Measurements from ENCODE around the gene LSAMP. TPM values are rescaled to one million over a fixed set of nuclear protein-coding genes. Genes with fewer than 3 reads are reported as not detected.

The LSAMP gene
- total and polyA plus RNA-seq, 2 of the 8 experiments (the other 6 are each of a cell fraction or from before 2014, with no cell fraction given), result 1.8 to 5.7 TPM

DNA sequence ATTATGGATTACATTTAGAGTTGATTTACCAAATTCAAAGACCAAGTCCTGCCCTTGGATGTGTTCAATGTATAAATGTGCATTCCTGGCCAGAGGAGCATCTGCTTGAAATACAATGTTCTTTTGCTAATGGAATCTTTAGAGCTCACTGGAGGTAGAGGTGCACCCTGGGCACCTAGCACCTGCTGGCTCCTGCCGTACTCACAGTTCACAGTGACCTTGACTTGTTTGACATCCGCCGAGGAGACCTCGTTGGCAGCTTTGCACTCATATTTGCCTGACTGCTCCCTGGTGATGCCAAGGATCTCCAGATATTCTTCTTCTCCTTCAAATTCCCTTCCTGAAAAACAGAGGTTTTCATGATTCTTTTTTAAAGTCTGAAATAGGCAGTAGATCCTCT lies 593.0 kb downstream of the LSAMP start:
- DNase-seq (ENCODE audit: low read depth in 1 of 2, low spot score in 2 of 2) (no peak), FAIRE-seq (no peak)
- Histone ChIP-seq H2BK120ac (replicated peaks; ENCODE audit: low read depth, low read length) (no peak overlapping the region), H4K91ac (replicated peaks; ENCODE audit: insufficient read length, low read length) (no peak overlapping the region), H3K9me3 (ENCODE audit: insufficient read depth in 2 of 2, low read depth in 1 of 2, low read length in 1 of 2) (no peaks in the 10 kb centered on the region), H2BK5ac (ENCODE audit: low read depth, low read length) (no peak overlapping the region), H3K4me3 (ENCODE audit: extremely low read depth in 1 of 4, insufficient read depth in 2 of 4, low read depth in 3 of 4, low read length in 4 of 4) (no peak overlapping the region), H2AK5ac (ENCODE audit: low read depth, low read length) (no peak overlapping the region), H4K8ac (ENCODE audit: extremely low read depth, insufficient read depth, low read length) (no peak overlapping the region), H2BK12ac (ENCODE audit: low read depth, low read length) (no peak overlapping the region), H4K5ac (ENCODE audit: insufficient read length, low read depth, low read length) (no peak overlapping the region), H3K14ac (ENCODE audit: insufficient read length) (no peak overlapping the region), H3K56ac (replicated peaks; ENCODE audit: insufficient read length, low read depth, low read length) (no peak overlapping the region), H2BK20ac (ENCODE audit: low read length) (no peak overlapping the region), H2AFZ (ENCODE audit: low read length) (no peak overlapping the region), H3K4me1 (replicated peaks in 1 of 4; ENCODE audit: control insufficient read depth in 3 of 4, insufficient read depth in 4 of 4, low read length in 3 of 4) (peaks cover 0 to 3% (median 1%) of the 10 kb centered on the region in 4 experiments; a peak in 4 of 7 replicates), H3K27me3 (replicated peaks in 1 of 4; ENCODE audit: control insufficient read depth in 3 of 4, extremely low read depth in 1 of 4, insufficient read depth in 3 of 4, low read length in 3 of 4) (no peaks in the 10 kb centered on the region), H3K23me2 (ENCODE audit: low read depth, low read length) (no peaks in the 10 kb centered on the region), H3K4me2 (ENCODE audit: insufficient read depth in 1 of 2, low read depth in 2 of 2, low read length in 2 of 2) (no peak overlapping the region), H3K18ac (ENCODE audit: extremely low read depth, low read length) (no peak overlapping the region), H3K27ac (ENCODE audit: low read depth, low read length) (no peak overlapping the region), H3K4ac (replicated peaks; ENCODE audit: insufficient read length, low read depth, low read length) (no peak overlapping the region), H2BK15ac (ENCODE audit: low read length) (0 out of 2 replicates have a peak overlapping the region, but pooled peaks have one; percentile 22), H3K23ac (ENCODE audit: insufficient read length) (no peak overlapping the region), H3K36me3 (ENCODE audit: control insufficient read depth in 2 of 4, insufficient read depth in 4 of 4, low read length in 3 of 4) (no peaks in the 10 kb centered on the region), H3K79me1 (ENCODE audit: low read depth, low read length) (no peaks in the 10 kb centered on the region), H3K9ac (replicated peaks in 1 of 4; ENCODE audit: extremely low read depth in 1 of 4, low read depth in 3 of 4, low read length in 3 of 4) (no peak overlapping the region), H4K20me1 (replicated peaks in 1 of 2; ENCODE audit: control insufficient read depth in 1 of 2, insufficient read depth in 2 of 2, low read length in 2 of 2) (no peaks in the 10 kb centered on the region), H3K79me2 (ENCODE audit: control insufficient read depth in 1 of 2, insufficient read depth in 2 of 2, low read length in 2 of 2) (no peaks in the 10 kb centered on the region)
- TF ChIP-seq, protein P1, sequence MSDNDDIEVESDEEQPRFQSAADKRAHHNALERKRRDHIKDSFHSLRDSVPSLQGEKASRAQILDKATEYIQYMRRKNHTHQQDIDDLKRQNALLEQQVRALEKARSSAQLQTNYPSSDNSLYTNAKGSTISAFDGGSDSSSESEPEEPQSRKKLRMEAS (IDR thresholded peaks at IDR 0.05), result no peak
- TF ChIP-seq EZH2 (IDR thresholded peaks at IDR 0.05; ENCODE audit: low read depth, low read length, severe bottlenecking) (no peak), GABPA (IDR thresholded peaks at IDR 0.05; ENCODE audit: borderline replicate concordance, insufficient read depth, low read length) (no peak), KDM5A (IDR thresholded peaks at IDR 0.05; ENCODE audit: low read length) (no peak), POLR2AphosphoS5 (IDR thresholded peaks at IDR 0.05; ENCODE audit: low read depth, low read length) (no peak), CEBPB (IDR thresholded peaks at IDR 0.05; ENCODE audit: low read depth, low read length) (no peak)
- ChIA-PET POLR2A (ENCODE audit: partially characterized antibody) (no interaction called here), CTCF (ENCODE audit: partially characterized antibody) (interaction anchor here (0.6 to 2.1 kb wide), 3 partner anchors 9 to 1350 kb away, joined by 3 to 5 read pairs (median 4); no protein-coding TSS in a partner anchor)
- 97% methylated on average over 4 of the region's 4 CpGs; no CpG with 5 or more reads in 1 of the 2 experiments for WGBS, 2 experiments (ENCODE audit: extremely low coverage in 1 of 2, insufficient coverage in 1 of 2, insufficient read length in 1 of 2, insufficient replicate concordance in 2 of 2, low coverage in 1 of 2, low lambda C conversion rate in 2 of 2, missing lambda C conversion rate in 1 of 2)

Data from H1 (cell line).